GM15510 (cell line): ENCODE results near the gene ABCB9.

Source experiments
- POLR2A ChIP-seq: IDR thresholded peaks from 3 replicates; pipeline ENCODE4 v1.6.1; 2011; ENCODE audit warnings: borderline replicate concordance; ENCODE audit not compliant: insufficient read length; ENCODE audit errors: extremely low read depth

ABCB9 gene

DNA sequence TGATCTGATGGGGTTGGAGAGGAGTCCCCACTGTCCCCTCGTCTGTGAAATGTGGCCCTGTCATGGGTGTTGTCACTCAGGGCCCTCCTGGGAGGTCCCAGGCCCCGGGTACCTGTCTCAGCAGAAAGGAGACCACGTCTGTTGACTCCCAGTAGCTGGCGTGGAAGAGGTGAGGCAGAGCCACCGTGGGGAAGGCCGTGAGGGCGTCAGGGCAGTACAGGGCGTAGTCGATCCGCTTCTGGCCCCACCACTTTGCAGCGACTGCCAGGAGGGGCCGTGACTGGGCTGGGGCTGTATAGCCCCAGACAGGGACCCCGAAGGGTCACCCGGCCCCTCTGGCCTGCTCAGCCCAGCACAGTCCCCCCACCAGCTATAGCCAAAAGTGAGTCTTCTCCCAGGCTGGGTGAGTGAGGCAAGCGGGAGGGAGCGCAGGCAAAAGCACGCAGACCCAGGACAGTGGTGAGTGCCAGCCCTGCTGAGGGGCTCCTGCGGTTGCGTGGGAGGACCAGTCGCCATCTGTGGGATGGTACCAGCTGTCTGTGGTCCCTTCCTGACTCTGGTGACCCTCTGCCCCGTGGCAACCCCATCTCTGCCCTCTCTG, 22.4 kb upstream of the ABCB9 start:
- no peak for TF ChIP-seq POLR2A

DNA sequence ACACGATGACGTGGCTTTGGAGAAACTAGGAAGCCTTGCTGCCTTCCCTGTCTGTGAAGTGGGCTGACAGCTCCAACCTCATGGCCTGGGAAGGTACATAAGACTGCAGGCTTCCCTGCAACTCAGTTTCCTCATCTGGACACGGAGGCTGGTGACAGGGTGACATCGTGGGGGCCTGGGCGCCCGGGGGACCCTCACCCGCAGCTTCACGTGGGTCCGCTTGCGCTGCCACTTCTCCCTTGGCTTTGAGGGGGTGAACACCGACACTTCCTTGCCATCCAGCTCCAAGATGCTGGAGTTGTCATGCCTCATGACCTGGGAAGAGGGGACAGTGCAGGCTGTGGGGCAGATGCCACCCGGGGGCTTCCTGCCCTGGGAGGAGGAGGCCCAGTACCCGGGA, 21.8 kb upstream of the ABCB9 start:
- no peak for TF ChIP-seq POLR2A

GRCh38 chr12:122987086-122987951, 21.1 kb upstream of the ABCB9 start:
- TF ChIP-seq POLR2A = no peak

- TF ChIP-seq POLR2A = no peak
These were observed 20.1 kb upstream of the ABCB9 start for GRCh38 chr12:122986258-122986871.

GRCh38 chr12:122985338-122986257, 19.3 kb upstream of the ABCB9 start:
- no peak for TF ChIP-seq POLR2A

- TF ChIP-seq POLR2A = peak; percentile 11
These were observed 18.5 kb upstream of the ABCB9 start for GRCh38 chr12:122984612-122985337.

- no peak for TF ChIP-seq POLR2A
These were observed 17.7 kb upstream of the ABCB9 start for GRCh38 chr12:122983789-122984515.

DNA sequence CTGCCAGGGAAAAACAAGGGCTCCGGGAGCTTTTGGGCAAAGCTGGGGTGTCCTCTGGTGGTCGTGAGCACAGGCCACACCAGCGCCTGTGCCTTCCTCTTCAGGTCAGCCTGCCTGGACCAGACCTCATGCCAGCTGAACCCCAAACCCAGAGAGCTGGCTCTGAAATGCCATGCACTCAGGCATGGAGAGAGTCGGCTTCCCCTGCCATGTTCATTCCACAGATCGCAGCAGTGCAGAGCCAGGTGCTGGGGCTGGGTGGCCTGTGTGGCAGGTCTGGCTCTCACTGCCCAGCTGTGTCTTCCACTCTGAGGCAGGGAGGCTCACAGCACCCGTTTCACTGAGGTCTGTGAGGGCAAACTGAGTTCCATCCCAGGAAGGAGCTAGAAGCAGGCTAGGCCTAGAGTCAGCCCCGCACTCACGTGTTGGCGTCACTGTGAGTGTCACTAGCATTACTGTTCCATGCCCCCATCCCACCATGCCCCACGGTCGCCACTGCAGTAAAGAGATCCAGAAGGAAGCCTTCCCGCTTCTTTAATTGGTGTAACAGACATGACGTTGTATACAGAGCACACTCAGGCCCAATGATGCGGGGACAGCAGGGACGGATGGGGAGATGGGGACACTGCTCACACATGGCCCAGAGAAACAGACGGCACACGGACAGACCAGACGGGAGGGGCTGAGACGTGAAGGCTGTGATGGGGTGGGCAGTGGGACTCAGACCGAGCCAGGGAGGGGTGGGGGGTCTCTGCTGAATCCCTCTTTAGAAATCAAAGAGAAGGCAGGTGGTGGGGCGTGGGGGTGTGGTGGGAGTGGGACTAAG, 16.9 kb upstream of the ABCB9 start:
- TF ChIP-seq POLR2A = no peak

DNA sequence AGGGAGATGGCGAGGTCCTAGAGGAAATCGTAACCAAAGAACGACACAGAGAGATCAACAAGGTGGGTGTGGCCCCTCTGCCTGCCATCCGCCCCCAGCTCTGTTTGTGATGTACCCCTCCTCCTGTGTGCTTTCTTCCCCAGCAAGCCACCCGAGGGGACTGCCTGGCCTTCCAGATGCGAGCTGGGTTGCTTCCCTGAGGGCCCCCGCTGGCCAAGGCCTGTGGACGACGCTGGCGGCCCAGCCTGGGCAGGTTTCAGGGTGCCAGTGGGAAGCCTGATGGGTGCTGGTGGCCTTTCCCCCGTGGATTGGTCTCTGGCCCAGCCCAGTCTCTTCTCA, 16.2 kb upstream of the ABCB9 start:
- TF ChIP-seq POLR2A = no peak

DNA sequence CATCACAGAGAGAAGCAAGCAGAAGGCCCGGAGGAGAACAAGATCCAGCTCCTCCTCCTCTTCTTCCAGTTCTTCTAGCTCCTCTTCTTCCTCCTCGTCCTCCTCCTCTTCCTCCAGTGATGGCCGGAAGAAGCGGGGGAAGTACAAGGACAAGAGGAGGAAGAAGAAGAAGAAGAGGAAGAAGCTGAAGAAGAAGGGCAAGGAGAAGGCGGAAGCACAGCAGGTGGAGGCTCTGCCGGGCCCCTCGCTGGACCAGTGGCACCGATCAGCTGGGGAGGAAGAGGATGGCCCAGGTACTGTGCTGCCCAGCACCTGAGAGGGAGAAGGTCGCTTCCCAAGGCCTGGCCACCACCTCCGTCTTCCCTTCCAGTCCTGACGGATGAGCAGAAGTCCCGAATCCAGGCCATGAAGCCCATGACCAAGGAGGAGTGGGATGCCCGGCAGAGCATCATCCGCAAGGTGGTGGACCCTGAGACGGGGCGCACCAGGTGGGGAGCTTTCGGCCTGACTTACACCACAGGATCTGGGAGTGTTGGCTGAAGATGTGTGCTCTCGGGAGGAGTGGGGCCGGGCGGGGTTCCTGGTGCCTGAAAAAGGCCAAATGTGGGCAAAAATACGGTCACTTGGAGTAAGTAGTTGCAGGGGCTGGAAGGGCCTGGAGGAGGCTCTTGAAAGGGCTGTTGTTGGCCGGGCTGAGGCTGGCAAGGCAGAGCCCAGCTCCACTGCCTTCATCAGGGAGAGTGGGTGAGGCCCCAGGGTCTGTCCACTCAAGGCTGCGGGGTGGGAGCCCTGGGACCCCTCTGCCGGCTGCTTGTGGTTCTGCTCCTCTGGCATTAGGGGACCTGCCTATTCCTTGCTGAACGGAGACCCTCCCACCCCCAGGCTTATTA, 15.6 kb upstream of the ABCB9 start:
- TF ChIP-seq POLR2A = no peak

- no peak for TF ChIP-seq POLR2A
These were observed 14.8 kb upstream of the ABCB9 start for GRCh38 chr12:122981036-122981471.
